Ovary (tissue), 9 donors: ENCODE data around the gene PHF21A. TPM values are rescaled to one million over a fixed set of nuclear protein-coding genes. Genes with fewer than 3 reads are reported as not detected.

Source experiments
- DNase-seq, 5 donors: peaks; one replicate each; pipeline ENCODE4 v3.0.0-alpha.2; 2019 to 2020
- H3K27ac ChIP-seq, 2 donors: fragments of 200-600 bp; one replicate each; pipeline versions ENCODE4 v1.5.1 to v1.8.0; 2019 to 2022
- H3K27me3 ChIP-seq: fragments of 200-600 bp; one replicate; pipeline ENCODE4 v1.8.0; 2022
- H3K36me3 ChIP-seq: fragments of 200-600 bp; sonication (generic); one replicate; pipeline ENCODE4 v1.5.1; 2019
- H3K4me1 ChIP-seq: one replicate; pipeline ENCODE4 v1.8.1; 2013; ENCODE audit warnings: mild to moderate bottlenecking, moderate library complexity; ENCODE audit not compliant: insufficient read depth
- H3K4me3 ChIP-seq: fragments of 200-600 bp; sonication (generic); one replicate; pipeline ENCODE4 v1.5.1; 2017
- H3K9me3 ChIP-seq, 2 donors: fragments of 200-600 bp in 1 of 2; sonication (generic) in 1 of 2; one replicate each; pipeline versions ENCODE4 v1.5.1 to v1.8.1; 2013 to 2019; ENCODE audit warnings: mild to moderate bottlenecking in 1 of 2, moderate library complexity in 1 of 2
- EP300 ChIP-seq: sonication (generic); formaldehyde crosslinking; IDR thresholded peaks from one replicate; pipeline ENCODE4 v1.6.1; 2017; ENCODE audit warnings: antibody characterized with exemption
- POLR2A ChIP-seq: fragments of 450-650 bp; IDR thresholded peaks from one replicate; pipeline ENCODE4 v1.6.1; 2017; ENCODE audit warnings: antibody characterized with exemption, mild to moderate bottlenecking, moderate library complexity
- WGBS, 3 donors: extraction: QIAGEN DNeasy Blood & Tissue Kit in 1 of 3; methylation state at CpG; one replicate each; pipeline versions ENCODE4 v1.1.5 to v1.1.7; 2013 to 2017; 5-methylcytosine and 5-hydroxymethylcytosine counted together
- intact Hi-C, 4 donors: fragments of 100-400 bp; cut with DNase I; formaldehyde crosslinking; loops; one replicate each; pipeline versions ENCODE4 v1.11.0 to v1.15.1; 2022 to 2023
- polyA plus RNA-seq, 2 donors: library from polyadenylated mRNA; stranded (reverse); fragments of 200-250 nt in 1 of 2; fragments of 350-450 nt in 1 of 2; fragmentation: Illumina TruSeq in 1 of 2; extraction: RNeasy Lipid Tissue Mini Kit (QIAGEN cat#74804) in 1 of 2; gene quantifications; one replicate each; pipeline ENCODE4 v1.2.3, GENCODE V29; 2013 to 2014
- total RNA-seq, 7 donors: library from RNA; depleted of rRNA in 2 of 7; stranded (reverse); fragments of >200 nt in 2 of 7; fragmentation: NEBNext Ultra II Directional in 3 of 7; extraction: Animal tissue kit (Norgen Biotek cat#: 25700) in 3 of 7; gene quantifications; one replicate each; pipeline versions ENCODE4 v1.1.0 to v1.2.4, GENCODE V29; 2016 to 2023
- TF ChIP-seq, protein P1 (sequence below), 3 donors: fragments of 450-650 bp in 2 of 3; fragments of 200-600 bp in 1 of 3; IDR thresholded peaks; one replicate each; pipeline versions ENCODE4 v1.5.1 to v1.8.0; 2016 to 2022; ENCODE audit warnings: antibody characterized with exemption in 3 of 3, mild to moderate bottlenecking in 1 of 3
- donor health status: DM: no; HTN: no; CAD: no; lungs with moderate emphysema.
- donor health status: DM: no; HTN: no; CAD: no.
- donor health status: Bipolar disorder and iron deficiency.
- donor health status: DM: yes; HTN: yes; CAD: no.
- donor health status: DM: no; HTN: no; CAD: no.
- donor health status: DM: yes; HTN: yes; CAD: no.

The PHF21A gene
- total and polyA plus RNA-seq, 9 donors = 20.6 to 76.0 (median 58.2) TPM

- Histone ChIP-seq H3K36me3 (no peaks in the 10 kb centered on the region), H3K4me1 (peaks cover 1% of the 10 kb centered on the region), H3K4me3 (peak overlapping the region; percentile 39), H3K9me3 (no peaks in the 10 kb centered on the region), H3K27ac (no peak overlapping the region), H3K27me3 (no peaks in the 10 kb centered on the region)
- intact Hi-C loops = no loop called here
- WGBS, 3 donors = 18 to 25% (median 20%) methylated on average over 24 to 43 of the region's 43 CpGs
- DNase-seq = peak in 2 of 5 donors; percentile 26 to 41
- TF ChIP-seq, protein P1, sequence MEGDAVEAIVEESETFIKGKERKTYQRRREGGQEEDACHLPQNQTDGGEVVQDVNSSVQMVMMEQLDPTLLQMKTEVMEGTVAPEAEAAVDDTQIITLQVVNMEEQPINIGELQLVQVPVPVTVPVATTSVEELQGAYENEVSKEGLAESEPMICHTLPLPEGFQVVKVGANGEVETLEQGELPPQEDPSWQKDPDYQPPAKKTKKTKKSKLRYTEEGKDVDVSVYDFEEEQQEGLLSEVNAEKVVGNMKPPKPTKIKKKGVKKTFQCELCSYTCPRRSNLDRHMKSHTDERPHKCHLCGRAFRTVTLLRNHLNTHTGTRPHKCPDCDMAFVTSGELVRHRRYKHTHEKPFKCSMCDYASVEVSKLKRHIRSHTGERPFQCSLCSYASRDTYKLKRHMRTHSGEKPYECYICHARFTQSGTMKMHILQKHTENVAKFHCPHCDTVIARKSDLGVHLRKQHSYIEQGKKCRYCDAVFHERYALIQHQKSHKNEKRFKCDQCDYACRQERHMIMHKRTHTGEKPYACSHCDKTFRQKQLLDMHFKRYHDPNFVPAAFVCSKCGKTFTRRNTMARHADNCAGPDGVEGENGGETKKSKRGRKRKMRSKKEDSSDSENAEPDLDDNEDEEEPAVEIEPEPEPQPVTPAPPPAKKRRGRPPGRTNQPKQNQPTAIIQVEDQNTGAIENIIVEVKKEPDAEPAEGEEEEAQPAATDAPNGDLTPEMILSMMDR (IDR thresholded peaks at IDR 0.05) = no peak
- no peak for TF ChIP-seq POLR2A
- TF ChIP-seq EP300 = no peak
These were observed 235.1 kb downstream of the PHF21A start for GRCh38 chr11:45885921-45886721.

- no peaks in the 10 kb centered on the region for H3K9me3 ChIP-seq
- TF ChIP-seq, protein P1 (IDR thresholded peaks at IDR 0.05) = no peak
- TF ChIP-seq EP300 = no peak
- TF ChIP-seq POLR2A = no peak
- no peaks in the 10 kb centered on the region for H3K36me3 ChIP-seq
- WGBS, 3 donors = 1 to 7% (median 3%) methylated on average over 15 to 73 of the region's 73 CpGs
- H3K27ac ChIP-seq = no peak within 1 kb of the TSS
- peak within 1 kb of the TSS; percentile 39 for H3K4me3 ChIP-seq
- peak in 4 of 5 donors; percentile 43 to 73 (median 70) for DNase-seq
- no peaks in the 10 kb centered on the region for H3K27me3 ChIP-seq
- H3K4me1 ChIP-seq = peaks cover 1% of the 10 kb centered on the region
- intact Hi-C loops = no loop called here
These were observed 235.9 kb downstream of the PHF21A start, which contains the start of gene MAPK8IP1 for GRCh38 chr11:45885274-45885920. Gene MAPK8IP1 (plus strand): TSS chr11:45885651. CDS start chr11:45885821, 170 bp downstream.

DNA sequence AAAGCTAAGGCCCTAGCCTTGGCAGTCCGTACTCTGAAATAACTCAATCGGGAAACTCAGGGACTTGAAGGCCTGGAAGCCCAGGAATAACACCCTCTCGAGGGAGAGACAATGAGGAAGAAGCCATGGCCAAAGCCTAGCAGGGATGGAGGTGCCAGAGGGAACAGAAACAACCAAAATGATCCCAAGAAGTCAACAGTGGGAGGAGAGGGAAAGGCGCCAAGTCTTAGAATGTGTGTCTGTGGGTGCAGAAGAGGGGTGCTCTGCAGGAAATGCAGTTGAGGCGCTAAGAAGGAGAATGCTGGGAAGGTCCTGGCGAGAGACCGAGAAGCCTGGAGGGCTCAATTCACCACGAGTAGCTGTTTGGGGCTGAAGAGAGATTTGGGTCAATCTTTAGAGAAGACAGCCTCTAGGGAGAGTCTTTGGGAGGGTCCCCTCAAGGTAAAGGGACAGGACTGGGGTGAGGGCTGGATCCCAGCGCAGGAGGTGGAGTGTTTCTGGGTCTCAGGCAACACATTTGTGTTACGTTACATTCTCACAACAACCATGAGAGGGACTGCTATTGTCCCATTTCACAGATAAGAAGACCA lies 236.6 kb downstream of the PHF21A start:
- no peak overlapping the region for H3K27ac ChIP-seq
- no peaks in the 10 kb centered on the region for H3K36me3 ChIP-seq
- no peak overlapping the region for H3K4me3 ChIP-seq
- DNase-seq = no peak
- peaks cover 1% of the 10 kb centered on the region for H3K4me1 ChIP-seq
- TF ChIP-seq EP300 (no peak), POLR2A (no peak)
- TF ChIP-seq, protein P1 (IDR thresholded peaks at IDR 0.05) = no peak
- 86 to 89% (median 87%) methylated on average over 10 of the region's 10 CpGs for WGBS, 3 donors
- H3K9me3 ChIP-seq = no peaks in the 10 kb centered on the region
- intact Hi-C loops = no loop called here
- H3K27me3 ChIP-seq = no peaks in the 10 kb centered on the region

Other genes starting within 250 kb of the PHF21A start
- gene MAPK8IP1, start 235.8 kb downstream of the PHF21A start, total RNA-seq = 10 to 100 TPM in 6 of 7 donors, 1 to 10 TPM in 1; 9.9 to 24.1 (median 15.2) TPM
- gene MAPK8IP1, start 235.8 kb downstream of the PHF21A start, polyA plus RNA-seq = 1 to 10 TPM; 3.7 to 8.0 TPM
- gene FREY1, start 214.2 kb downstream of the PHF21A start, total RNA-seq = 1 to 10 TPM in 1 of 7 donors, under 1 TPM in 5, not detected in 1; 0.48 to 1.6 (median 0.67) TPM
- gene FREY1, start 214.2 kb downstream of the PHF21A start, polyA plus RNA-seq = under 1 TPM in 1 of 2 donors, not detected in 1; 0.23 TPM
- 10 to 100 TPM; 18.7 to 31.7 (median 26.5) TPM for gene PEX16, start 203.6 kb downstream of the PHF21A start, total RNA-seq
- 10 to 100 TPM in 1 of 2 donors, 1 to 10 TPM in 1; 2.9 to 30.0 TPM for gene PEX16, start 203.6 kb downstream of the PHF21A start, polyA plus RNA-seq
- 1 to 10 TPM; 1.4 to 8.0 (median 5.2) TPM for gene LARGE2, start 198.8 kb downstream of the PHF21A start, total RNA-seq
- 1 to 10 TPM in 1 of 2 donors, under 1 TPM in 1; 0.42 to 2.5 TPM for gene LARGE2, start 198.8 kb downstream of the PHF21A start, polyA plus RNA-seq
- 10 to 100 TPM in 3 of 7 donors, 1 to 10 TPM in 4; 1.7 to 63.0 (median 5.2) TPM for gene CREB3L1, start 156.2 kb upstream of the PHF21A start, total RNA-seq
- 10 to 100 TPM in 1 of 2 donors, 1 to 10 TPM in 1; 7.5 to 25.9 TPM for gene CREB3L1, start 156.2 kb upstream of the PHF21A start, polyA plus RNA-seq
- gene DGKZ, start 226.0 kb upstream of the PHF21A start, total RNA-seq = 10 to 100 TPM; 18.8 to 46.0 (median 29.4) TPM
- 10 to 100 TPM in 1 of 2 donors, 1 to 10 TPM in 1; 8.9 to 26.1 TPM for gene DGKZ, start 226.0 kb upstream of the PHF21A start, polyA plus RNA-seq